H1 (cell line): ENCODE results near the gene ACAP3. TPM values are rescaled to one million over a fixed set of nuclear protein-coding genes. Genes with fewer than 3 reads are reported as not detected.

Experiments used
- TBP ChIP-seq: IDR thresholded peaks from 2 replicates; pipeline ENCODE4 v1.6.1; 2011; ENCODE audit warnings: low read depth, low read length, improper control_type of control experiment
- polyA plus RNA-seq, 7 experiments: library from polyadenylated mRNA; depleted of rRNA in 3 of 7; stranded (reverse) in 5 of 7; unstranded in 2 of 7; fragments of >200 nt in 5 of 7; fragments of 200-250 nt in 2 of 7; gene quantifications; 1 replicate in 5 of 7; 2 replicates in 1 of 7; 4 replicates in 1 of 7; pipeline versions ENCODE4 v1.2.1 to v1.2.3, GENCODE V29; 2011 to 2013; ENCODE audit warnings: missing spikeins in 2 of 7, mixed read lengths in 2 of 7
- total RNA-seq: library from RNA; stranded (reverse); fragmentation: NEBNext Ultra II Directional; extraction: Animal tissue kit (Norgen Biotek cat#: 25700); gene quantifications from 2 replicates; pipeline ENCODE4 v1.2.1, GENCODE V29; 2021

Gene ACAP3
- total and polyA plus RNA-seq, 2 of the 8 experiments (the other 6 are each of a cell fraction or from before 2014, with no cell fraction given), result 14.8 to 28.3 TPM

GRCh38 chr1:1268284-1268682 lies 39.4 kb downstream of the ACAP3 start (continued):
- no peak for TF ChIP-seq TBP
